Embryonic facial prominence (tissue), 1 donor: ENCODE results near the gene ILF3.

ENCODE experiments used
- DNase-seq: peaks from one replicate; pipeline ENCODE4 v3.0.0-alpha.2; 2016; ENCODE audit errors: extremely low spot score

The ILF3 gene

DNA sequence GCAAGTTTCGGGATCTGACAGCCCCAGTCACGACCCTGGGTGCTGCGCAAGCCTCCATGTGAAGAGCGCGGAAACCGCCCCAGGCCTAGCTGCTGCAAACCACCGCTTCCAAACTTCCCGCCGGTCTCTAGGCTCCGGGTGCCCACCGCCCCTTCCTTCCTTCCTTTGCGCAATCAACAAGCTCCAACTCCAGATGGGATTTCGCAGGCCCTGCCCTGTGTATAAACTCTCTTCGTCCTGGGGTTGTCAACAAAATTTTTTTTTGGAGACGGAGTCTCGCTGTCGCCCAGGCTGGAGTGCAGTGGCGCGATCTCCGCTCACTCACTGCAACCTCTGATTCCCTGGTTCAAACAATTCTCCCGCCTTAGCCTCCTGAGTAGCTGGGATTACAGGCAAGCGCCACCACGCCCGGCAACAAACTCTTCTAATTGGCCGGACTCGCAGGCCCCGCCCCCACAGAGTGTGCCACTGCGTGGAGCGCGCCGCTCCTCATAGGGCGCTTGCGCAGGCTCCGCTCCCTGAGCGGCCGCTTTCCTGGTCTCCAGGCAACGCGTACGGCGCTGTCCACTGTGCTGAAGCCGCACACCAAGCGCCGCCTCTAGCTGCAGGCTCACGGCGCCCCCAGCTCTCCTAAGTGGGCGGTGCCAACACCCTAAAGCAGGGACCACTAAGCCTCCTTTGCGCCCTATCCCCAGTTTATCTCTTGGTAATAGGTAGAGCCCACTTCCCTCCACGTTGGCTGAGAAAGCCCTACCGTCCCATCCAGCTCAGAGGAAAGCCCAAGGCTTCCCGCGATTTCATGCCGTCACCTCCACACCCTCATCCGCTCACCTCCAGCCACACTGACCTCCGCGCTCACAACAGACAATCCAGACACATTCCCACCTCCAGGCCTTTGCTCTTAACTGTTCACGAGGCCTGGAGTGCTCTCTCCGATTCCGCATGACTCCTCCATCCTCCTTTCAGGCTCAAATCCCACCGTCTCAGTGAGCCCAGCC lies 41.6 kb downstream of the ILF3 start:
- peak; percentile 80 for DNase-seq

DNA sequence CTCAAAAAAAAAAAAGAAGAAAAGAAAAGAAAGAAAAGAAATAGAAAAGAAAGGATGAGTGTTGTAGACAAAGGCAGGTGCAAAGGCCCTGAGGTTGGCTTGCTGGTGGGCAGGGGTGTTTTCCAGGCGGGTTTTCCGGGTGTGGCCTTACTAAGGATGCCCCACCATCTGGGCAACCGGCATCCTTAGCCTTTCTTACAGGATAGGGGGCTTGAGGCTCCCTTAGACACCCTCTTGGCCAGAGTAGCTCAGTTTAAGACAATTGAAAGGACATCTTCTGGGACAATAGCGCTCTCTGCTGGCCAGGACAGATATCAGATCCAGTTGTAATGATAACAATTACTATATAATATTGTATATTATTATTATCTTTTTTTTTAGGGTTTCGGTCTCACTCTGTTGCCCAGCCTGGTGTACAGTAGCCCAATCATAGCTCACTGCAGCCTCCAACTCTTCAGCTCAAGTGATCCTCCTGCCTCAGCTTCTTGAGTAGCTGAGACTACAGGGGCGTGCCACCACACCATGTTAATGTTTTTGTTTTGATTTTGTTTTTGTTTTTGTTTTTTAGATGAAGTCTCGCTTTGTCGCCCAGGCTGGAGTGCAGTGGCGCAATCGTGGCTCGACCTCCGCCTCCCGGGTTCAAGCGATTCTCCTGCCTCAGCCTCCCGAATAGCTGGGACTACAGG lies 45.6 kb downstream of the ILF3 start:
- DNase-seq, result no peak

DNA sequence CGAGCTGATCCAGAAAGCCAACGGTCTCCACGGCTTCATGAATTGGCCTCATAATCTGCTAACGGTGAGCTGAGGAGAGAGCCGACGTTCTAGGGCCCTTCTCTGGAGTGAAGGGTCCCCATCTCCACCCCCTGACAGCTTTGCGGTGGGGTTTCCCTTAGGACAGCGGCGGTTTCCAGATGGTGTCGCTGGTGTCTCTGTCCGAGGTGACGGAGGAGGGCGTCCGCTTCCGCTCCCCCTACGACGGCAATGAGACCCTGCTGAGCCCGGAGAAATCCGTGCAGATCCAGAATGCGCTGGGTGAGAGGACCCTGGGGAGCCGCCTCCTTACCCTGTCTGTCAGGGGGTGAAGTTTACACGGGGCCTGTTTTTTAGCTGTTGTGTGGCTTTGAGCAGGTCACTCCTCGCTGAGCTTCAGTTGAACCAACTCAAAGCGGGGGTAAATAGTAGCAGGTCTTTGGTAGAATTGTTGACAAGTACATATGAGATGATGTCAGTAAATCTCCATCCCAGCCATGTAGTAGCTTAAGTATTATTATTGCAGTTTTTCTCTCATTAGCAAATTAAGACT lies 47.9 kb downstream of the ILF3 start:
- DNase-seq, result no peak

DNA sequence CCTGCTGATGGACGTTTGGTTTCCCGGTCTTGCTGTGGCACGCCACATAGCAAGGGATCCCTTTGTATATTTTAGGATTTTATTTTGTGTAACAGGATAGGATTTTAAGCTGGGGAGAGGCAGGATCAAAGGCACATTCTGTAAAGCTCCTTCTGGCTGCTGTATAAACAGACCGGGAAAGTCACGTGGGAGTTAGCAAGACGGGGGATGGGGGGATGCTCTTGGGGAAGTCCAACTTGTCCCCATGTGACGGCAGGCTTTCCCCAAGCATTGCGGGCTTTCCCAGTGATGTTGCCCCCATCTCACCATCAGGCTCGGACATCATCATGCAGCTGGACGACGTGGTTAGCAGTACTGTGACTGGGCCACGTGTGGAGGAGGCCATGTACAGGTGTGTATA lies 52.8 kb downstream of the ILF3 start:
- no peak for DNase-seq

DNA sequence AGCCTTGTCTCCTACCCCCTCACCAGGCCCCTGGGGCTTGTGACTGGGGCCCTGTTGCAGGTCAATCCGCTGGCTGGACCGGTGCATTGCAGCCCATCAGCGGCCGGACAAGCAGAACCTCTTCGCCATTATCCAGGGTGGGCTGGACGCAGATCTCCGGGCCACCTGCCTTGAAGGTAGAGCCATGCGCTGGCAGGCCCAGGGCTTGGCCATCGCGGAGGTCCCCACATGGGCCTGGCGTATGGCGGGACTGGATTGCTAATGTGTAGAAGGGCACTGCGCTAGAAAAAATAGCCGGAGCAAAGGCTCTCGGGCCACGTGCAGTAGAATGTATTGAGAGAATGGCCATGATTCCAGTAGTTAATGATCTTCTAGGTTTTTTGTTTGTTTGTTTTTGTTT lies 53.3 kb downstream of the ILF3 start:
- DNase-seq, result no peak

DNA sequence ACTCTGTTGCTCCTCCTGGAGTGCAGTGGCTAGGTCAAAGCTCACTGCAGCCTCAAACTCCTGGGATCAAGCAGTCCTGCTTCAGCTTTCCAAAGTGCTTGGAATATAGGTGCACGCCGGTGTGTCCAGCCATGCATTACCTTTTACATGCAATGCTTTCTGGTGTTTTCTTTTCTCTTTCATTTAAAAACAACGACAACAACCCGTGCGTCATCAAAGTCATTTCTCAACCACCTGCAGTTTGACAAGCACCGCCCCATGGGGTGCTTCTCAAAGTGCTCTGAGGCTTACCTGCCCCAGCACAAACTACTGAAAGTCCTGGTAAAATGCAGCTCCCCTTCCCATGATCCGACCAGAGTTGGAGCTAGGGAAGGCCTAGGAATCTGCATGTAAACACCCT lies 54.1 kb downstream of the ILF3 start:
- no peak for DNase-seq

DNA sequence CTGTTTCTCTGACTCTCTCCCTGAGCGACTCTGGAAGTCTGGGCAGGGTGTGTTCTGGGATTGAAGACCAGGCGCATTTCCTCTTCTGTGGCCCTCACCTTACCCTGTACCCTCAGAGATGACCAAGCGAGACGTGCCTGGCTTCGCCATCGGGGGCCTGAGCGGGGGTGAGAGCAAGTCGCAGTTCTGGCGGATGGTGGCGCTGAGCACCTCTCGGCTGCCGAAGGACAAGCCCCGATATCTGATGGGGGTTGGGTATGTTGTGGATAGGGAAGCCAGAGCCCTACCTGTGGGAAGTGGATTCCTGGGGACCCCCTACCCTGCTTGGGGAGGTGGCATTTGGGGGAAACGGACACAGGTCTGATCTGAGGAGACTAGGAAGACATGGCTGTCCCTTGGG lies 57.9 kb downstream of the ILF3 start:
- no peak for DNase-seq

DNA sequence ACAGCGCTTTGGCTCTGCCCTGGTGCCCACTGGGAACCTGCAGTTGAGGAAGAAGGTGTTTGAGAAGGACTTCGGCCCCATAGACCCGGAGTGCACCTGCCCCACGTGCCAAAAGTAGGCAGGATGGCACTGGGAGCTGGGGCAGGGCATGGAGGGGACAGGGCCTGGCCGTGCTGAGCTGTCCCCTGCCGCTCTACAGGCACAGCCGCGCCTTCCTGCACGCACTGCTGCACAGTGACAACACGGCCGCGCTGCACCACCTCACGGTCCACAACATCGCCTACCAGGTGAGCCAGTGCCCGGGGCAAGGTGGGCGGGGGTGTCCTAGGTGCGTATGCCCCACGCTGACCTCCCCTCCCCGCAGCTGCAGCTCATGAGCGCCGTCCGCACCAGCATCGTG lies 58.6 kb downstream of the ILF3 start:
- DNase-seq, result no peak

DNA sequence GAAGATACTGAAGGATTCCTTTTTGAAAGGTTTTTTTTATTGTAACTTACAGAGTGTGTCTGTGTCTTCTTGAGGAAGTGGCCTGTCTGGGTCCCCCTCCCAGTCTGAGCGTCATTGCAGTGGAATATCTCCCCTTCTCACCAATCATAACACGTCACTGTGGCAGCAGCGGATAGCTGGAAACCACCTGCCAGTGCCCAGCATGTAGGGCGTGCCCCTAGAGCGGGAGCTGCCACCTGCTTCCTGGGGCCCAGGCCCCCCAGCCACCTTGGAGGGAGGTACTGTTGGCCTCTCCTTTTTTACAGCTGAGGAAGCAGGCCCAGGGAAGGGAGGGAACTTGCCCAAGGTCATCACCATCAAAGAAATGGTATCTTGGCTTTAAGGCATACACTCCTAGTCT lies 59.2 kb downstream of the ILF3 start:
- no peak for DNase-seq

DNA sequence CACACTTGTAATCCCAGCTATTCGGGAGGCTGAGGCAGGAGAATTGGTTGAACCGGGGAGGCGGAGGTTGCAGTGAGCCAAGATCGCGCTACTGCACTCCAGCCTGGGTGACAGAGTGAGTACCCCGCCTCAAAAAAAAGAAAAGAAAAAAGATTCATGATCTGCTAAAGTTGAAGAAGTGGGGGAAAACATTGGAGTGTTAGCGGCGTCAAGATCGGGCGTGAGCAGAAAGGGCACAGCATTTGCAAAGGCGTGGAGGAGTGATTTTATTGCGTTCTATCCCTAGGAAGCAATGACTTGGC lies 62.9 kb downstream of the ILF3 start:
- DNase-seq, result no peak

DNA sequence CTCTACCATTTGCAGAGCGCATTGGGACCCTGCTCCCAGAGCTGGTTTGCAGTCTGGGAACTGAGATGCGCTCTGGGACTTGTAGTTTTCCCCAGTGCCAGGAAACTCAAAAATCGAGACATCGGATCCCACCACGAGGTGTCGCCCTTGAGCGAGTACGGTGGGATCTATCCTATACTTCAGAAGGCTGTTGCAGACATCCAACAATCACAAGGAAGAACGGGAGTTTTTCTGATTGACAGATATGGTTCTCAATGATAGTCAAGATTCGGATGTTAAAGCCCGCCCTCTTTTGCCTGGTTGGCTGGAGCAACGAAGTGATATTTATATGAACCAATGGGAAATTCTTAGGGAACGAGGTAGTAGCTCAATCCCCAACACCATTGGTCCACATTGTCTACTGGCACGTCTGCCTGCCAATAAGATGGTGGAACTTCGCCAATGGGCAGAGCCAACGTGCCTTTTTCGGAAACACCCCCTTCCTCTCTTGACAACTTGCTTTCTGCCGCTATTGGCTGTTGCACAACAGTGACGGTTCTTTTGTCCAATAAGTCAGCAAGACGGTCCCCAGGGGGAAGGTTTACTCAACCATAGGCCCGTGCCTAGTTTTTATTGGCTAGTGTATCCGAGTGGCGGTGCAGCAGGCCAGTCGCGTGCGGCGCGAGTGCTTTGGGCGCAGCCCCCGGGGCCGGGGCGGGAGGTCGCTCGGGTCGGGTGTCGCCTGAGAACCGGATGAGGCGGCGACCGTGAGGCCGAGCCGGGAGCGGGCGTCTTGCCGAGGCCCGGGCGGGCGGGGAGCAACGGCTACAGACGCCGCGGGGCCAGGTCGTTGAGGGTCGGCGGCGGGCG lies 63.4 kb downstream of the ILF3 start, which contains the start of gene DNM2:
Gene DNM2 (plus strand): TSS at position 724 of the 849 bp plus-strand sequence. CDS start 164 bp downstream, outside the sequence.
- DNase-seq, result peak; percentile 100

DNA sequence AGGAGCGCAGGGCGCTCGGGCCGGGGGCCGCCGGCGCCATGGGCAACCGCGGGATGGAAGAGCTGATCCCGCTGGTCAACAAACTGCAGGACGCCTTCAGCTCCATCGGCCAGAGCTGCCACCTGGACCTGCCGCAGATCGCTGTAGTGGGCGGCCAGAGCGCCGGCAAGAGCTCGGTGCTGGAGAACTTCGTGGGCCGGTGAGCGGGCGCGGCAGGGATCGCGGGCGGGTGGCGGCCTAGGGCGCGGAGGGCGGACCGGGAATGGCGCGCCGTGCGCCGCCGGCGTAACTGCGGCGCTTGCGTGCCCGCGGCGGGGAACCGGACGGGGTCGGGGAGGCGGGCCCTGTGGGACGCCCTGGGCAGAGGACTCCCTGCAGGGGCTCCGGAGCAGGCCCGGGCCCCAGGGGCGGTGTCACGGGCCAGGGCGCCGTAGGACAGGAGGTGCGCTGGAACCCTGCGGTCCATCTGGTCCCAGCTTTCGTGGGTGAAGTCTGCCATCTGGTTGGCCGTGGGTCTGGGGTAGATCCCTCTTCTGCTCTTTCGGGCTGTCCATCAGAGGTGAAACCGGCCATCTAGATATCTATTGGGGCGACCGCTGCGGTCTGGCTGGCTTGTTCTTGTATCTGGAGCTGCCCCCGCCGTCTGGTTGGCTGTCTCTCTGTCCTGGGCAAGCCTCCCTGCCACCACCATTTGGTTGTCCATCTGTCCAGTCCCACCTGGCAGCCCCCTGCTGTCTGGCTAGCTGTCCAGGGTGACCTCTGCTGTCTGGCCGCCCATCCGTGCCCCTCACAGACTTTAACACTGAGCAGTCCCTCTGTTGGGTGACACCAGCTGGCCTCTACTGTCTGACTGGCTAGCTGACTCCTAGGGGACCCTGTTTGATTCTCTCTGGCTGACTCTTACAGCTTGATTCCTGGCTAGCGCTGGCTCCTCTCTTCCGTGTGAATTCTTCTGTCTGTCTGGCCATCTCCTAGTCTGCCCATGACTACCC lies 64.4 kb downstream of the ILF3 start:
- DNase-seq, result no peak

DNA sequence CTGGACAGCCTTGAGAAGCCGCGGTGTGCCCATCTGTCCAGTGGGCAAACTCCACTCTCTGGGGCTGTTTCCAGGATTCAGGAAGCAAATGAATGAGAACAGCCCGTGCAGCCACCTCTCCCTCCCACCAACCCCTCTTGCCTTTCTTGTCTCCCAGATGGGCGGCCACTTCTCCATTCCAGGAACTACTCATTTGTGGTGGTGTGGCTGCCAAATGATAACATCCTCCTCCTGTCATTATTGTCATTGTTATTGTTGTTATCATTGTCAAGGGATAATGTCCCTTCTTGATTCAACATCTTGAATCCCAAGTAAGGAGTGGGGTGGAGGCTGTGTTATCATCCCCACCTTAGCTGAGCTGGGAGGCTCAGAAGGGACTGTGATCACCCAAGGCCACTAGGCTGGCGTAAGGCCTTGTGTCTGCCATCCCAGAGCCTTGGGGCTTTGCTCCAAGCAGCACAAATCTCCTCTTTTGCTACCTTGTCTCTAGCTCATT lies 65.4 kb downstream of the ILF3 start:
- no peak for DNase-seq

DNA sequence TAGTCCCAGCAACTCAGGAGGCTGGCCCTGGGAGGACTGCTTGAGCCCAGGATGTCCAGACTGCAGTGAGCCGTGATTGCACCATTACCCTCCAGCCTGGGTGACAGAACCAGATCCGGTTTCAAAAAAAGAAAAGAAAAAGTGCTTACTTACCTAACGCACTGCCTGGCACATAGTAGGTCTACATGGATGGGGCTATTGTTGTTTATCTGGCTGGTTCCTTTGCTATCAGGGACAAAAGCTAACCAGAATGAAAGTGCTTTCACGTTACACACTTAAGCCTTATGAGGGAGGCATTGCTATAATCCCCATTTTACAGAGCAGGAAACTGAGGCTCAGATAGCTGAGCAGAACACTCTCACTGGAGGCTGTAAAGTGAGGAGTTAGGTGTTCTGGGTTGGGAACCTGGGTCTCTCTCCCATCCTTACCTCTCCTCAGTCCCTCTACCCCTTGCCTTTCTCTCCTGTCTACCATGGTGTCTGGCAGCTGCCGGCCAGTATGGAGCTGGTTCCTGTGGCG lies 66.5 kb downstream of the ILF3 start:
- DNase-seq, result no peak

DNA sequence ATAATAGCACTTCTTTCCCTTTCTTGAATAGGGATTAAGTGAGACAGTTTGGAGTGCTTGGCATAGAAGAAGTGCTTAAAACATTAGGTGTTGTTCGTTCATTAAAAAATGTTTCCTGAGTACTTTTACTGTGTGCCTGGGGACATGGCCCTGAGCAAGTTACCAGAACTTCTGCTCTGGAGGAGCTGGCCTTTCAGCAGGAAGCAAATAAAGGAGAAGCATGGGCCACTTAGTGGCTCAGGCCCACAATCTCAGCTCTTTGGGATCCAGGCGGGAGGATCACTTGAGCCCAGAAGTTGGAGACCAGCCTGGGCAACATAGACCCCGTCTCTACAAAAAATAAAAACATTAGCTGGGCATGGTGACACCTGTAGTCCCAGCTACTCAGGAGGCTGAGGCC lies 69.4 kb downstream of the ILF3 start:
- DNase-seq, result no peak

DNA sequence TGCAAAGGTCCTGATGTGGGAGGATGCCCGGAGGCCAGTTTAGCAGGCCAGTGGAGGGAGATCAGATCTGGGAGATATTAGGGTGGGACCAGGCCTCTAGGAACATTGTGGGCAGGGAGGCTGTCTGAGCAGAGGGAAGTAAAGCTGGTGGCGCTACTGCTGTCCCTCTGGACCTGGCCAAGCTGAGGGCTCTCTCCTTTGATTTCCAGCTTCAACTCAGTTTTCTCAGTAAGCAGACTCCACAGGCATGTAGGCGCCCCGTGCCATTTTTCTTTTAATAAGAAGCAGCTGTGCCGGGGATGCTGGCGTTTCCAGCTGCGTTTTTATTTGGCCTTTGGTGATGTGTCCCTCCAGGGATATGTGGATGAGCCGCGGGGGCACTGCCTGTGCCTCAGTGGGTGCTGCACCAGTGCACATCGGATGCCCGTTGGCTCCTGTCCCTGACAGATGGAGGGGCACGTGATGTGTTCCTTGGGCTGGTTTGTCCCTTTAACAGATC lies 70.5 kb downstream of the ILF3 start:
- DNase-seq, result no peak

DNA sequence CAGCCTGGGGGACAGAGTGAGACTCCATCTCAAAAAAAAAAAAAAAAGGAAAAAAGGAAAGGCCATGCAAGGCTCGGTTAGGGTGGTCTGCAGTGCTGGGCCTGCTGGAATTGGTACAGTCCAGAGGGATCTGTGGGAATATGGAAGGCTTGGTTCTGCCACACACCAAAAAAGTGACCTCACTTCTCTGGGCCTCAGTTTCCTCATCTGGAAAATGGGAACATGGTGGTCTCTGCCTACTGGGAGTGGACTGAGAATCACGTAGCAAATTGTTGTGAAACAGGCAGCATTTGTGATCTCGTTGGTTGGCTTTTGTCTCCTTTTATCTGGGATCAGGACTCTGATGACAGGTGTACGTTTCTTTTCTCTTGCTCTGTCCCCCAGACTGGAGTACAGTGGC lies 71.3 kb downstream of the ILF3 start:
- no peak for DNase-seq

DNA sequence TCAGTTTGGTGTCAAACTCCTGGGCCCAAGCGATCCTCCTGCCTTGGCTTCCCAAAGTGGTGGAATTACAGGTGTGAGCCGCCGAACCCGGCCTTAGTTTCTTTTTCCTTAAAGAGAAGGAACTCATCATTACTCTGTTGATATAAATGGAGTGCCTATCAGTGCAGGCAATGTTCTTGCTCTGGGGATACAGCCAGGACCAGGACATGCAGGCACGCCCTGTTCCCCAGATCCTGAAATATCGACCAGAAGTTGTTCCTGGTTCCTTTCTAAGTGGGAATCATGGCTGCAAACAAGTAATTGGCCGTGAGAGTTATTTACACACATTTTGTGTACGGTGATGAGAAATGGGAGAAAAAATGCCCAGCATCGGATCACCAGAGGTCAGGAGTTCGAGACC lies 72.1 kb downstream of the ILF3 start:
- no peak for DNase-seq

DNA sequence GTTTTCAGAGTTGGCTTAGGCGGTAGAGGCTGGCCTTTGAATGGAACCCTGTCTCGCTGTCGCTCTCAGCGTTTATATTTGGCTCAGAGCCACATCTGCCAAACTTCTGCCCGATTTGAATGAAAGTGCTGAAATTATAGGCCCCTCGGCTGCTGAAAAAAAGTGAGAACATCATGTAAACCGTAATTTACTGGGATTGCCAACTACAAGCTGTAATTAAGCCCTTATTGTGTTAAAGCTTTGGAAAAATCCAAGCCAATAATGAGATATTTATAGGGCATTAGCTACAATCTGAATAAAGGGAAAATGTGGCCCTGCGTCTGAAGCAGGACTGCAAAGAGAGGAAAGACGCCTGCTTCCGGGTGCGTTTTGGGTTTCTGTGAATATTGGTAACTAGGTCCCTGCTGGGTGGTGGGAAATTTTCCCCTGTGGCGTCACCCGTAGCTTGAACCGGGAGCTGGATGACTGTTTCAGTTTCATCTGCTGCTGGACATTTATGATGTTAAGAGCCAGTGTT lies 73.6 kb downstream of the ILF3 start:
- DNase-seq, result no peak

DNA sequence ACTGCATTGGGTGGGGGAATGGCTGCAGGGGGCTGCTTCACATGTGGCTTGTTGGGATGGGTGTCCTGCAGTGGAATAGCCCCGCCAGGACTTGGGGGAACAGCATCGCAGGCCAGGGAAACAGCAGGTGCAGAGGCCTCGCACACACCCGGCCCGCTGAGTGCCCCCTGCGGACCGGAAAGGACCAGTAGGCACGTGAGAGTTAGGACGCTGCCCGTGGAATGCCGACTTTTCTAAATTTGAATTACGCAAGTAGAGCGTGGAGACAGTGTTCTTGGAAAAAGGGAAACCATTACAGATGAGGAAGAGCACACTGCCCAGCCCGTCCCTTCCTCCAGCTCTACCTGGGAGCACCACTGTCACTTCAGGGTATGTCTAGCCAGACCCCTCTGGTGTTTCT lies 75.3 kb downstream of the ILF3 start:
- no peak for DNase-seq
